GM19328 (cell line): ENCODE data around the gene MC4R.
A peak's percentile ranks its signal among the peaks of the same experiment; 100 is the strongest.
"Not testable (repeated sequence)": the region's sequence is repeated elsewhere in the genome, so short reads cannot be mapped to it uniquely, and the experiment has no call there.

Experiments used
- ATAC-seq: cut with Tn5 transposase; IDR thresholded peaks from one replicate; pipeline ENCODE4 v1.9.1; 2021; ENCODE audit warnings: mild to moderate bottlenecking, moderate library complexity; ENCODE audit not compliant: unreplicated experiment

Gene MC4R

GRCh38 chr18:60372596-60372995, at the start of gene MC4R:
Gene MC4R, minus strand, starts transcription at chr18:60372775. Its CDS starts 426 bp downstream, at chr18:60372349.
- ATAC-seq, result no peak

- ATAC-seq, result not testable (repeated sequence)
Measured at GRCh38 chr18:60422306-60422705, 49.7 kb upstream of the MC4R start.

GRCh38 chr18:60421356-60422118, 49.0 kb upstream of the MC4R start:
- ATAC-seq, result no peak

- no peak for ATAC-seq
Measured at GRCh38 chr18:60417946-60418345, 45.4 kb upstream of the MC4R start.

- peak; percentile 63 for ATAC-seq
Measured at GRCh38 chr18:60413944-60414547, 41.5 kb upstream of the MC4R start.

- no peak for ATAC-seq
Measured at GRCh38 chr18:60411715-60412114, 39.1 kb upstream of the MC4R start.

- ATAC-seq, result no peak
Measured at GRCh38 chr18:60406721-60407120, 34.1 kb upstream of the MC4R start.

- ATAC-seq, result no peak
Measured at GRCh38 chr18:60404486-60405085, 32.0 kb upstream of the MC4R start.

GRCh38 chr18:60401346-60401745, 28.8 kb upstream of the MC4R start:
- ATAC-seq, result no peak

- no peak for ATAC-seq
Measured at GRCh38 chr18:60391571-60392226, 19.1 kb upstream of the MC4R start.

GRCh38 chr18:60389314-60389713, 16.7 kb upstream of the MC4R start:
- ATAC-seq, result no peak

- ATAC-seq, result no peak
Measured at GRCh38 chr18:60385693-60386092, 13.1 kb upstream of the MC4R start.

GRCh38 chr18:60383893-60384292, 11.3 kb upstream of the MC4R start:
- ATAC-seq, result no peak

GRCh38 chr18:60377778-60378469, 5.3 kb upstream of the MC4R start:
- ATAC-seq, result no peak

- no peak for ATAC-seq
Measured at GRCh38 chr18:60372132-60372531, 443 bp downstream of the MC4R start.

GRCh38 chr18:60358516-60358915, 14.1 kb downstream of the MC4R start:
- no peak for ATAC-seq

GRCh38 chr18:60350941-60351340, 21.6 kb downstream of the MC4R start:
- ATAC-seq, result no peak

- no peak for ATAC-seq
Measured at GRCh38 chr18:60350150-60350549, 22.4 kb downstream of the MC4R start.

- no peak for ATAC-seq
Measured at GRCh38 chr18:60347526-60348045, 25.0 kb downstream of the MC4R start.

GRCh38 chr18:60339018-60339417, 33.6 kb downstream of the MC4R start:
- no peak for ATAC-seq

- ATAC-seq, result no peak
Measured at GRCh38 chr18:60331890-60332289, 40.7 kb downstream of the MC4R start.
